RWPE1 (cell line): Measurements from ENCODE around the gene GH1.
A peak's percentile ranks its signal among the peaks of the same experiment; 100 is the strongest.

Experiments
- CTCF ChIA-PET: fragments of 350-600 bp; sonication (Branson Sonifier 250); formaldehyde crosslinking; extraction: SDS; loops from one replicate; lab custom pipeline; 2021; lab: Yijun Ruan, JAX
- POLR2A ChIA-PET: fragments of 400-600 bp; formaldehyde crosslinking; extraction: SDS; loops from one replicate; lab custom pipeline; 2020; ENCODE audit warnings: antibody characterized with exemption; ENCODE audit not compliant: low non-redundant PET; lab: Yijun Ruan, JAX
- DNase-seq: peaks from one replicate; pipeline ENCODE4 v3.0.0; 2012; ENCODE audit warnings: low spot score
- H3K27ac ChIP-seq: fragments of 450-650 bp; 2 replicates; pipeline ENCODE4 v1.5.1; 2017
- TF ChIP-seq, protein P1 (sequence below): fragments of 450-650 bp; conservative IDR thresholded peaks from 2 replicates; pipeline ENCODE4 v1.5.1; 2017; ENCODE audit warnings: low read depth, mild to moderate bottlenecking

Gene GH1

DNA sequence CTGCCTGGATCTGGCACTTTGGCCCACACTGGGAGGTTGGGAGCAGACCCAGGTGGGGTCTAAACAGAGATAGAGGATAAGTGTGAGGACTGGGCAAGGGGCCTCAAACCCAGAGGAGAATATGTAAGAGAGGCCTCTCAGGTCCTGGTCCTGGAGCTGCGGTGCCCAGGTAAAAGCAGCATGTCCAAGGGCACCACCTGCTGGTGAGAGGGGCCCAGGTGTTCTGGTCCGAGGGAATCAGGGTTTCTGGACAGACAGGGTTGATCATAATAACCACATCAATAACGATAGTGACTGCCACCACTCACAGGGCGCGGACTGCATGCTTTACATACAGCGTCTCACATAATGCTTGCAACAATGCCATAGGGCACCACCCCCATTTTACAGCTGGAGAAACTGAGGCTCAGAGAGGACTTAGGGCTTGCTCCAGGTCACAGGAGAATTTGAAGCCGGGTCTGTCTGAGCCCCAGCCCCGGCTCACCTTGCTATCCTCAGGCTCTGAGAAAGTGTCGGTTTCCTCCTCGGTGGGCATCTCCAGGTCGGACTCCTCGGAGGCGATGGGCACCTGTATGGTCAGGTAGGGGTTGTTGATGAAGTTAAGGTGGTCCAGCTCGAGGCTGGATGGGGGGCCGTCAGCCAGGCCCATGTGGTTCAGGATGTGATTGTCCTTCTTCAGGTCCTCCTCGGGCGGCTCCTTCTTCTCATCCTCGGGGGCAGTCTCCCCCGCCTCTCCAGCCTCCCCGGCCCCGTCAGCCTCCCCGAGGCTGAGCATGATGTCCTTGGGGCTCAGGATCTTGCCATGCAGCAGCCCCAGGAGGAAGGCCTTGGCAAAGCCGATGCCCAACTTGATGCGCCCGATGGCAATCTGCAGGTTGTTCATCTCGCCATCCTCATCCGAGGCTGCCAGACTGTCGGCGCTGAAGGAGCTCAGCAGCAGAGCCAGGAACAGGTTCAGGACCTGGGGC, 32.6 kb upstream of the GH1 start:
- POLR2A ChIA-PET, result no interaction called here

DNA sequence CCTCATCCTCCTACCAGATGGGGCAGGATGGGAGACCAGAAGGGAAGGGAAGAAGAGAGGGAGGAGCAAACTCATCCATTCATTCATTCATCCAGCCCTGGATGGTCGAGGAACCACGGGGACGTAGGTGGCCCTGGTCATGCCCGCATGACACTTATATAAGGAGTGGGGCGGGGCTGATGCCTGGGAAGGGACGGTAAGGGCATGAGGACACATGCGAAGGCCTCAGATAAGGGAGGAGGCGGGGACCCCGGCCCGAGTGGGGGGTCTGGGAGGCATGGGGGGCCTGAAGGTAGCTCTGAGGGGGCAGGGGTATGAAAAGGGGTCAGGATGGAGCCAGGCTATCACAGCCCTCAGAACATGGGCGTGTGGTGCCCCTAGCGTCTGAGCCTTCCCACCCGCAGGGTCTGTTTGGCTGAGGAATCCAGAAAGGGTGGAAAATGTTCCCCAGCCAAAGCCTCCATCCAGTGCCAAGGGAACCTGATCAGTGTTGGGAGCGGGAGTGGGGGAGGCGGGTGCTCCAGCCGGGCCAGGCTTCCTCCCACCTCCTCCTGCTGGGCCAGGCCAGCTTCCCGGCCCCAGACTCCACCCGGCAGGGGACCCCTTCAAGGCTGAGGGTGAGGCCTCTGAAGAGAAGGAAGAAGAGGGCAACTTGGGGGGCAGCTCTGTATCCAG, 31.1 kb upstream of the GH1 start:
- no peak for DNase-seq
- ChIA-PET POLR2A (no interaction called here), CTCF (interaction anchor here (0.7 to 3.7 kb wide), 4 partner anchors 31 to 1526 kb away, joined by 3 to 14 read pairs (median 4); partner anchors contain the start of gene GH1)
- TF ChIP-seq, protein P1, sequence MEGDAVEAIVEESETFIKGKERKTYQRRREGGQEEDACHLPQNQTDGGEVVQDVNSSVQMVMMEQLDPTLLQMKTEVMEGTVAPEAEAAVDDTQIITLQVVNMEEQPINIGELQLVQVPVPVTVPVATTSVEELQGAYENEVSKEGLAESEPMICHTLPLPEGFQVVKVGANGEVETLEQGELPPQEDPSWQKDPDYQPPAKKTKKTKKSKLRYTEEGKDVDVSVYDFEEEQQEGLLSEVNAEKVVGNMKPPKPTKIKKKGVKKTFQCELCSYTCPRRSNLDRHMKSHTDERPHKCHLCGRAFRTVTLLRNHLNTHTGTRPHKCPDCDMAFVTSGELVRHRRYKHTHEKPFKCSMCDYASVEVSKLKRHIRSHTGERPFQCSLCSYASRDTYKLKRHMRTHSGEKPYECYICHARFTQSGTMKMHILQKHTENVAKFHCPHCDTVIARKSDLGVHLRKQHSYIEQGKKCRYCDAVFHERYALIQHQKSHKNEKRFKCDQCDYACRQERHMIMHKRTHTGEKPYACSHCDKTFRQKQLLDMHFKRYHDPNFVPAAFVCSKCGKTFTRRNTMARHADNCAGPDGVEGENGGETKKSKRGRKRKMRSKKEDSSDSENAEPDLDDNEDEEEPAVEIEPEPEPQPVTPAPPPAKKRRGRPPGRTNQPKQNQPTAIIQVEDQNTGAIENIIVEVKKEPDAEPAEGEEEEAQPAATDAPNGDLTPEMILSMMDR, result no peak
- no peak overlapping the region for H3K27ac ChIP-seq

More for the DNA sequence above, 32.6 kb upstream of the GH1 start:
- no peak overlapping the region for H3K27ac ChIP-seq
- peak; percentile 54 for DNase-seq
- CTCF ChIA-PET, result interaction anchor here (0.5 to 3.7 kb wide), 8 partner anchors 9 to 267 kb away, joined by 3 to 14 read pairs (median 4); partner anchors contain the start of gene GH1
- TF ChIP-seq, protein P1, result no peak; the same call in 1 of the 2 replicates

DNA sequence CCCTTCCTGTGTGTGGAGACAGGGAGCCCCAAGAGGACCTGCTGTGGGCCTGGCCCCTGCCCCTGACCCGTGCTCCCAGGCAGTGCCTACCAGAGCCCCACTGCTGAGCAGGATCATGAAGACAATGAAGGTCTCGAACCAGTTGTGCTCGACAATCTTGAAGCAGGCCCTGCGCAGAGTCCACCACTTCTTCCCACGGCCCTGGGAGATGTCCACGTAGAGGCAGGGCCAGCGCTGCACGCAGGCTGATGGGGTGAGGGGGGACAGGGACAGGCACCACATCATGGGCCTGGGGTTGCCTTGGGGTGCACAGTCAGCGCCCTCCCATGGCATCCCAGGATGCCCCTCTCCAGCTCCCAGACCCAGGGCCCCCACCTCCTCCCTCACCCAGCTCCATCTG, 29.9 kb upstream of the GH1 start:
- CTCF ChIA-PET, result interaction anchor here (0.6 to 3.7 kb wide), 3 partner anchors 9 to 80 kb away, joined by 3 to 14 read pairs (median 3); partner anchors contain the start of gene GH1
- DNase-seq, result no peak
- POLR2A ChIA-PET, result no interaction called here
- TF ChIP-seq, protein P1, result no peak
- H3K27ac ChIP-seq, result no peak overlapping the region

DNA sequence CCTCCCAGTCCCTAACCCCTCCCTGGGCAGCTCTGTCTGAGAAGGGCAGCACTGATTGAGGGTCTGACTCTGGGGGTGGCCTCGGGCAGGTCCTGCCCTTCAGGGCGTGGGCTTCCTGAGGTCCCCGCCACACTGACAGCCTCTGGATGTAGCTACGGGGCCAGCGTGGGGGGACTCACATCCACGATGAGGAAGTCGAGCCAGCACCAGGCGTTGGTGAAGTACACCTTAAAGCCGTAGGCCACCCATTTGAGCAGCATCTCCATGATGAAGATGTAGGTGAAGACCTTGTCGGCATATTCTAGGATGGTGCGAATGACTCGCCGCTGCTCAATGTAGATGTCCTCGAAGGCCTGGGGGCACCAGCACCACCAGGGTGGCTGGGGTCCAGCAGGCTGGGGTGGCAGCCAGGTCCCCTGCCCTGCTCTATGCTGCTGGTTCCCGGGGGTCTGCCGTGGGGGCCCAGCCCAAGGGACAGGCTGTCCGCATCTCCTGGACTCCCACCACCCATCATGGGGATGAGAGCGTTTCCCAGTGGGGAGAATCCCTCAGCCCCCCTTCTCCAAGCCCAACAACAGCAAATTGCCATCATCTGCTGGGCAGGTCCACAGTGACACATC, 29.2 kb upstream of the GH1 start:
- H3K27ac ChIP-seq, result no peak overlapping the region
- ChIA-PET POLR2A (no interaction called here), CTCF (interaction anchor here (0.6 to 2.1 kb wide), 3 partner anchors 27 to 43 kb away, joined by 3 to 15 read pairs (median 10); partner anchors contain the start of gene GH1)
- DNase-seq, result no peak
- TF ChIP-seq, protein P1, result no peak

DNA sequence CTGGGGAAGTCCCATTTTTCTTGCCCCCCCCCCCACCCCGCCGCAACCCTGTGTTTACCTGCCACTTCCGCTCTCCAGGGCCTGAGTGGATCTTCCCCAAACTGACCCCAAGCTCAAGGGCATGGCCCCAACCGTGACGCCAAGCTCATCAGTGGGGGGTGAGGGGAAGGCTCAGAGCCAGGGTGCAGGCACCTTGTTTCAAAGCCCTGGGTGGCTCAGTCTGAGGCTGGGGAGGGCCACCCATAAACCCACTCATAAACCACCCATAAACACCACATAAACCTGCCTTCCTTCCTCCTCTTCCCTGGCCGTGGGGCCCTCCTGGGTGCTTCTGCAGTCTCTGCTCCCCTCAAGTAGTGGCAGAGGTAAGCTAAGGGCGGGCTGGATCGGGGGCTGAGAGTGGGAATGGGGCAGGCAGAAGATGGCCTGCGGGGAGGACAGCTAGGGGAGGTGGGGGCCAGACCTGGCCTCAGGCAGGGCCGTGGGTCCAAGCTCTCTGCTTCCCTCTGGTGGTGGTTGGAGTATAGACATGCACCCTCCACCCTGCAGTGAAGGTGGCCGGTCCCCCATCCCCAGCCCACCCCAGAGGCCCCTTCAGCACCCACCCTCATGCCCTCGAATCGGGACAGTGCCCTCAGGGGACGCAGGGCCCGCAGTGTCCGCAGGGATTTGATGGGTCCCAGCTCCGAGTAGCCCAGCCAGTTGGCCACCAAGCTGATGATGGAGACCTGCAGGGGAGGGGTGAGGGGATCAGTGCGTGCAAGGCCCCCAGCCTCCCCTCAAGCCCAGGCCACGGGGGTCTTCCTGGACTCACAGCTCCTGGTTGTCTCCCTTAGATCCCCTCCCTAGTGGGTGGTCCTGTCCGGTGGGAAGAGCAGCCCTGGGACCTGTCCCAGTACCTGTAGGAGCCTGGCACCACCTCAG, 28.1 kb upstream of the GH1 start:
- no peak overlapping the region for H3K27ac ChIP-seq
- CTCF ChIA-PET, result interaction anchor here (0.6 to 2.1 kb wide), 19 partner anchors 9 to 457 kb away, joined by 3 to 15 read pairs (median 5); partner anchors contain the start of gene GH1
- POLR2A ChIA-PET, result no interaction called here
- TF ChIP-seq, protein P1, result peak; percentile 73
- DNase-seq, result peak; percentile 52
